Neural cell (in vitro differentiated cells): Measurements from ENCODE around the gene RUNX1. TPM values are rescaled to one million over a fixed set of nuclear protein-coding genes. Genes with fewer than 3 reads are reported as not detected.

Source experiments
- H2AFZ ChIP-seq: fragments of 200-600, 300-800 bp; sonication (generic), shearing (Covaris generic); 2 replicates; pipeline ENCODE4 v1.6.0; 2014; ENCODE audit warnings: low read depth, mild to moderate bottlenecking, antibody characterized with exemption, low read length, moderate library complexity
- H3F3A ChIP-seq: fragments of 200-600 bp; shearing (Covaris generic); 2 replicates; pipeline ENCODE4 v1.6.1; 2016; ENCODE audit warnings: mild to moderate bottlenecking, moderate library complexity, mixed read lengths, antibody characterized with exemption, low read length; ENCODE audit not compliant: insufficient read depth, poor library complexity, severe bottlenecking
- H3K27ac ChIP-seq: fragments of 200-600, 300-800 bp; sonication (generic), shearing (Covaris generic); 2 replicates; pipeline ENCODE4 v1.5.1; 2014; ENCODE audit warnings: mild to moderate bottlenecking, low read length, moderate library complexity
- H3K27me3 ChIP-seq: fragments of 300-800, 200-600 bp; sonication (generic), shearing (Covaris generic); 2 replicates; pipeline ENCODE4 v1.6.0; 2014; ENCODE audit warnings: mild to moderate bottlenecking, low read depth, low read length, moderate library complexity; ENCODE audit not compliant: insufficient read depth
- H3K36me3 ChIP-seq: fragments of 300-800, 200-600 bp; sonication (generic), shearing (Covaris generic); 2 replicates; pipeline ENCODE4 v1.5.1; 2014; ENCODE audit warnings: mild to moderate bottlenecking, antibody characterized with exemption, low read length, moderate library complexity; ENCODE audit not compliant: insufficient read depth
- H3K4me2 ChIP-seq: fragments of 300-800, 200-600 bp; sonication (generic), shearing (Covaris generic); 2 replicates; pipeline ENCODE4 v1.6.0; 2014; ENCODE audit warnings: mild to moderate bottlenecking, low read length
- H3K4me3 ChIP-seq: fragments of 300-800, 200-600 bp; sonication (generic), shearing (Covaris generic); 2 replicates; pipeline ENCODE4 v1.5.1; 2014; ENCODE audit warnings: mild to moderate bottlenecking, low read length, moderate library complexity
- H3K79me2 ChIP-seq: fragments of 200-600 bp; shearing (Covaris generic); replicated peaks from 2 replicates; pipeline ENCODE4 v1.6.0; 2014; ENCODE audit warnings: mild to moderate bottlenecking, low read length, moderate library complexity; ENCODE audit not compliant: insufficient read depth
- H3K9ac ChIP-seq: fragments of 300-800, 200-600 bp; sonication (generic), shearing (Covaris generic); 2 replicates; pipeline ENCODE4 v1.6.1; 2016; ENCODE audit warnings: mild to moderate bottlenecking, low read length, mixed read lengths
- H3K9me2 ChIP-seq: fragments of 200-600 bp; shearing (Covaris generic); 2 replicates; pipeline ENCODE4 v1.6.1; 2016; ENCODE audit warnings: mild to moderate bottlenecking, low read length, mixed read lengths; ENCODE audit not compliant: insufficient read depth
- H3K9me3 ChIP-seq: fragments of 200-600, 300-800 bp; sonication (generic), shearing (Covaris generic); 2 replicates; pipeline ENCODE4 v1.6.1; 2016; ENCODE audit warnings: mild to moderate bottlenecking, mixed run types, low read length, moderate library complexity, mixed read lengths
- H4K20me1 ChIP-seq: fragments of 200-600 bp; shearing (Covaris generic); 2 replicates; pipeline ENCODE4 v1.6.1; 2016; ENCODE audit warnings: mild to moderate bottlenecking, mixed run types; ENCODE audit not compliant: insufficient read depth
- EP300 ChIP-seq: fragments of 450-650 bp; conservative IDR thresholded peaks from 2 replicates; pipeline ENCODE4 v1.6.1; 2014; ENCODE audit warnings: antibody characterized with exemption, mild to moderate bottlenecking, moderate library complexity; ENCODE audit not compliant: poor library complexity, severe bottlenecking
- EZH2 ChIP-seq: fragments of 200-600, 300-800 bp; shearing (Covaris generic), sonication (generic); IDR thresholded peaks from 2 replicates; pipeline ENCODE4 v1.6.1; 2014; ENCODE audit warnings: antibody characterized with exemption, low read length, borderline replicate concordance, mild to moderate bottlenecking; ENCODE audit not compliant: insufficient read depth, poor library complexity, severe bottlenecking
- MXI1 ChIP-seq: fragments of 450-650 bp; conservative IDR thresholded peaks from 2 replicates; pipeline ENCODE4 v1.6.1; 2014; ENCODE audit warnings: antibody characterized with exemption, mild to moderate bottlenecking; ENCODE audit not compliant: poor library complexity, severe bottlenecking
- POLR2AphosphoS5 ChIP-seq: IDR thresholded peaks from 2 replicates; pipeline ENCODE4 v1.6.1; 2012
- RAD21 ChIP-seq: fragments of 450-650 bp; conservative IDR thresholded peaks from 2 replicates; pipeline ENCODE4 v1.6.1; 2014; ENCODE audit warnings: antibody characterized with exemption, mild to moderate bottlenecking, moderate library complexity
- SMC3 ChIP-seq: fragments of 450-650 bp; conservative IDR thresholded peaks from 2 replicates; pipeline ENCODE4 v1.6.1; 2014; ENCODE audit warnings: antibody characterized with exemption, mild to moderate bottlenecking, moderate library complexity; ENCODE audit not compliant: poor library complexity
- TAF1 ChIP-seq: IDR thresholded peaks from 2 replicates; pipeline ENCODE4 v1.6.1; 2012; ENCODE audit warnings: low read depth
- polyA plus RNA-seq: library from polyadenylated mRNA; depleted of rRNA; stranded (reverse); fragments of >200 nt; gene quantifications from 2 replicates; pipeline ENCODE4 v1.2.3, GENCODE V29; 2014
- TF ChIP-seq, protein P1 (sequence below): IDR thresholded peaks from 2 replicates; pipeline ENCODE4 v1.6.1; 2012; ENCODE audit warnings: borderline replicate concordance
- TF ChIP-seq, protein P2 (sequence below): fragments of 450-650 bp; IDR thresholded peaks from 2 replicates; pipeline ENCODE4 v1.5.1; 2014; ENCODE audit warnings: antibody characterized with exemption, mild to moderate bottlenecking, moderate library complexity; ENCODE audit not compliant: poor library complexity, severe bottlenecking

Gene RUNX1
- polyA plus RNA-seq, 1 donor from 2014 or later, result not detected

GRCh38 chr21:35044770-35045541 lies 4.1 kb downstream of the RUNX1 start:
- H3K79me2 ChIP-seq, result no peaks in the 10 kb centered on the region
- H3K27ac ChIP-seq, result no peak overlapping the region
- no peak overlapping the region for H3K9ac ChIP-seq
- no peak overlapping the region for H2AFZ ChIP-seq
- H3K4me3 ChIP-seq, result no peak overlapping the region
- H4K20me1 ChIP-seq, result no peaks in the 10 kb centered on the region
- H3K4me2 ChIP-seq, result no peak overlapping the region
- no peaks in the 10 kb centered on the region for H3K36me3 ChIP-seq
- H3K9me2 ChIP-seq, result no peaks in the 10 kb centered on the region
- H3K27me3 ChIP-seq, result no peaks in the 10 kb centered on the region
- no peaks in the 10 kb centered on the region for H3F3A ChIP-seq
- no peaks in the 10 kb centered on the region for H3K9me3 ChIP-seq
- no peak for TF ChIP-seq TAF1
- no peak for TF ChIP-seq SMC3
- TF ChIP-seq, protein P1, sequence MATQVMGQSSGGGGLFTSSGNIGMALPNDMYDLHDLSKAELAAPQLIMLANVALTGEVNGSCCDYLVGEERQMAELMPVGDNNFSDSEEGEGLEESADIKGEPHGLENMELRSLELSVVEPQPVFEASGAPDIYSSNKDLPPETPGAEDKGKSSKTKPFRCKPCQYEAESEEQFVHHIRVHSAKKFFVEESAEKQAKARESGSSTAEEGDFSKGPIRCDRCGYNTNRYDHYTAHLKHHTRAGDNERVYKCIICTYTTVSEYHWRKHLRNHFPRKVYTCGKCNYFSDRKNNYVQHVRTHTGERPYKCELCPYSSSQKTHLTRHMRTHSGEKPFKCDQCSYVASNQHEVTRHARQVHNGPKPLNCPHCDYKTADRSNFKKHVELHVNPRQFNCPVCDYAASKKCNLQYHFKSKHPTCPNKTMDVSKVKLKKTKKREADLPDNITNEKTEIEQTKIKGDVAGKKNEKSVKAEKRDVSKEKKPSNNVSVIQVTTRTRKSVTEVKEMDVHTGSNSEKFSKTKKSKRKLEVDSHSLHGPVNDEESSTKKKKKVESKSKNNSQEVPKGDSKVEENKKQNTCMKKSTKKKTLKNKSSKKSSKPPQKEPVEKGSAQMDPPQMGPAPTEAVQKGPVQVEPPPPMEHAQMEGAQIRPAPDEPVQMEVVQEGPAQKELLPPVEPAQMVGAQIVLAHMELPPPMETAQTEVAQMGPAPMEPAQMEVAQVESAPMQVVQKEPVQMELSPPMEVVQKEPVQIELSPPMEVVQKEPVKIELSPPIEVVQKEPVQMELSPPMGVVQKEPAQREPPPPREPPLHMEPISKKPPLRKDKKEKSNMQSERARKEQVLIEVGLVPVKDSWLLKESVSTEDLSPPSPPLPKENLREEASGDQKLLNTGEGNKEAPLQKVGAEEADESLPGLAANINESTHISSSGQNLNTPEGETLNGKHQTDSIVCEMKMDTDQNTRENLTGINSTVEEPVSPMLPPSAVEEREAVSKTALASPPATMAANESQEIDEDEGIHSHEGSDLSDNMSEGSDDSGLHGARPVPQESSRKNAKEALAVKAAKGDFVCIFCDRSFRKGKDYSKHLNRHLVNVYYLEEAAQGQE, result no peak
- no peak for TF ChIP-seq EZH2
- no peak for TF ChIP-seq MXI1
- no peak for TF ChIP-seq RAD21
- no peak for TF ChIP-seq EP300
- no peak for TF ChIP-seq POLR2AphosphoS5
- TF ChIP-seq, protein P2, sequence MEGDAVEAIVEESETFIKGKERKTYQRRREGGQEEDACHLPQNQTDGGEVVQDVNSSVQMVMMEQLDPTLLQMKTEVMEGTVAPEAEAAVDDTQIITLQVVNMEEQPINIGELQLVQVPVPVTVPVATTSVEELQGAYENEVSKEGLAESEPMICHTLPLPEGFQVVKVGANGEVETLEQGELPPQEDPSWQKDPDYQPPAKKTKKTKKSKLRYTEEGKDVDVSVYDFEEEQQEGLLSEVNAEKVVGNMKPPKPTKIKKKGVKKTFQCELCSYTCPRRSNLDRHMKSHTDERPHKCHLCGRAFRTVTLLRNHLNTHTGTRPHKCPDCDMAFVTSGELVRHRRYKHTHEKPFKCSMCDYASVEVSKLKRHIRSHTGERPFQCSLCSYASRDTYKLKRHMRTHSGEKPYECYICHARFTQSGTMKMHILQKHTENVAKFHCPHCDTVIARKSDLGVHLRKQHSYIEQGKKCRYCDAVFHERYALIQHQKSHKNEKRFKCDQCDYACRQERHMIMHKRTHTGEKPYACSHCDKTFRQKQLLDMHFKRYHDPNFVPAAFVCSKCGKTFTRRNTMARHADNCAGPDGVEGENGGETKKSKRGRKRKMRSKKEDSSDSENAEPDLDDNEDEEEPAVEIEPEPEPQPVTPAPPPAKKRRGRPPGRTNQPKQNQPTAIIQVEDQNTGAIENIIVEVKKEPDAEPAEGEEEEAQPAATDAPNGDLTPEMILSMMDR, result no peak

- no peaks in the 10 kb centered on the region for H3K9me2 ChIP-seq
- H3K36me3 ChIP-seq, result no peaks in the 10 kb centered on the region
- H3F3A ChIP-seq, result no peaks in the 10 kb centered on the region
- H3K79me2 ChIP-seq, result no peaks in the 10 kb centered on the region
- TF ChIP-seq TAF1, result no peak
- TF ChIP-seq, protein P1, result no peak
- no peak for TF ChIP-seq RAD21
- TF ChIP-seq MXI1, result no peak
- TF ChIP-seq SMC3, result no peak
- no peaks in the 10 kb centered on the region for H3K27me3 ChIP-seq
- H3K27ac ChIP-seq, result no peak overlapping the region
- H2AFZ ChIP-seq, result no peak overlapping the region
- H3K4me3 ChIP-seq, result no peak overlapping the region
- H4K20me1 ChIP-seq, result no peaks in the 10 kb centered on the region
- no peak overlapping the region for H3K4me2 ChIP-seq
- no peaks in the 10 kb centered on the region for H3K9me3 ChIP-seq
- no peak overlapping the region for H3K9ac ChIP-seq
Measured at GRCh38 chr21:35044128-35044527, 5.0 kb downstream of the RUNX1 start.
